ENCODE data around the gene RPL36.
A peak's percentile ranks its signal among the peaks of the same experiment; 100 is the strongest.
"Not testable (repeated sequence)": the region's sequence is repeated elsewhere in the genome, so short reads cannot be mapped to it uniquely, and the experiment has no call there.

The RPL36 gene

GRCh38 chr19:5690955-5691821, 1.1 kb downstream of the RPL36 start:
- peak; percentile 37 for DNase-seq (ENCODE audit: low spot score)

- no peak for DNase-seq (ENCODE audit: low spot score)
Measured at GRCh38 chr19:5691822-5692722, 2.0 kb downstream of the RPL36 start.

- DNase-seq (ENCODE audit: low spot score) = no peak
Measured at GRCh38 chr19:5692723-5693194, 2.7 kb downstream of the RPL36 start.

- no peak for DNase-seq (ENCODE audit: low spot score)
Measured at GRCh38 chr19:5693195-5694166, 3.4 kb downstream of the RPL36 start.

GRCh38 chr19:5694167-5694955, 4.3 kb downstream of the RPL36 start:
- DNase-seq (ENCODE audit: low spot score) = no peak

- no peak for DNase-seq (ENCODE audit: low spot score)
Measured at GRCh38 chr19:5694956-5695648, 5.0 kb downstream of the RPL36 start.

- no peak for DNase-seq (ENCODE audit: low spot score)
Measured at GRCh38 chr19:5695649-5696195, 5.6 kb downstream of the RPL36 start.

GRCh38 chr19:5696196-5697021, 6.3 kb downstream of the RPL36 start:
- no peak for DNase-seq (ENCODE audit: low spot score)

- DNase-seq (ENCODE audit: low spot score) = no peak
Measured at GRCh38 chr19:5697022-5697889, 7.2 kb downstream of the RPL36 start.

- no peak for DNase-seq (ENCODE audit: low spot score)
Measured at GRCh38 chr19:5697890-5698634, 8.0 kb downstream of the RPL36 start.

- no peak for DNase-seq (ENCODE audit: low spot score)
Measured at GRCh38 chr19:5698635-5699422, 8.7 kb downstream of the RPL36 start.

- no peak for DNase-seq (ENCODE audit: low spot score)
Measured at GRCh38 chr19:5700455-5701092, 10.5 kb downstream of the RPL36 start.

GRCh38 chr19:5702053-5702410, 11.9 kb downstream of the RPL36 start:
- not testable (repeated sequence) for DNase-seq (ENCODE audit: low spot score)

GRCh38 chr19:5703819-5704818, 14.0 kb downstream of the RPL36 start:
- no peak for DNase-seq (ENCODE audit: low spot score)

GRCh38 chr19:5705552-5705951, 15.5 kb downstream of the RPL36 start:
- DNase-seq (ENCODE audit: low spot score) = no peak
